A673 (cell line): ENCODE measurements around the gene MGAT4A. TPM values are rescaled to one million over a fixed set of nuclear protein-coding genes. Genes with fewer than 3 reads are reported as not detected.

Experiments
- BruUV-seq: library from RNA; stranded (reverse); fragments of 400-500 nt; replicated peaks from 2 replicates; lab custom pipeline; 2021; lab: Mats Ljungman, UMichigan
- CTCF ChIA-PET: fragments of 300-600 bp; sonication (Branson Sonifier 250); formaldehyde crosslinking; loops from one replicate; lab custom pipeline; 2022; ENCODE audit warnings: antibody characterized with exemption; lab: Charles Lee
- POLR2A ChIA-PET: fragments of 300-600 bp; sonication (Branson Sonifier 250); formaldehyde crosslinking; loops from one replicate; lab custom pipeline; 2022; ENCODE audit warnings: antibody characterized with exemption; ENCODE audit not compliant: low non-redundant PET; lab: Charles Lee
- DNase-seq: peaks from one replicate; pipeline ENCODE4 v3.0.0-alpha.2; 2015; ENCODE audit warnings: low spot score
- H3K27ac ChIP-seq: fragments of 200-600 bp; sonication (generic); 2 replicates; pipeline ENCODE4 v1.5.1; 2016; ENCODE audit warnings: mixed run types, low read depth, mild to moderate bottlenecking, mixed read lengths, antibody characterized with exemption, low read length; ENCODE audit not compliant: poor library complexity, severe bottlenecking
- H3K27me3 ChIP-seq: fragments of 200-600 bp; sonication (generic); replicated peaks from 2 replicates; pipeline ENCODE4 v1.6.1; 2017; ENCODE audit warnings: mixed run types, low read depth, mild to moderate bottlenecking, mixed read lengths, antibody characterized with exemption, low read length; ENCODE audit not compliant: insufficient read depth, poor library complexity
- H3K36me3 ChIP-seq: fragments of 200-600 bp; sonication (generic); 2 replicates; pipeline ENCODE4 v1.6.1; 2016; ENCODE audit warnings: mixed run types, mild to moderate bottlenecking, mixed read lengths, antibody characterized with exemption, low read length; ENCODE audit not compliant: insufficient read depth, poor library complexity, severe bottlenecking
- H3K4me1 ChIP-seq: fragments of 200-600 bp; sonication (generic); 2 replicates; pipeline ENCODE4 v1.6.1; 2017; ENCODE audit warnings: mixed run types, mild to moderate bottlenecking, mixed read lengths, antibody characterized with exemption, low read length; ENCODE audit not compliant: insufficient read depth, poor library complexity, severe bottlenecking
- H3K4me3 ChIP-seq: fragments of 200-600 bp; sonication (generic); 2 replicates; pipeline ENCODE4 v1.5.1; 2016; ENCODE audit warnings: low read depth, mixed run types, mild to moderate bottlenecking, mixed read lengths, low read length; ENCODE audit not compliant: poor library complexity, severe bottlenecking
- H3K9me3 ChIP-seq: fragments of 200-600 bp; sonication (generic); 2 replicates; pipeline ENCODE4 v1.6.1; 2016; ENCODE audit warnings: mixed run types, low read depth, mild to moderate bottlenecking, mixed read lengths, antibody characterized with exemption, low read length; ENCODE audit not compliant: poor library complexity, severe bottlenecking
- EZH2 ChIP-seq: fragments of 200-600 bp; sonication (generic); IDR thresholded peaks from 2 replicates; pipeline ENCODE4 v1.6.1; 2017; ENCODE audit warnings: borderline replicate concordance, low read depth, mild to moderate bottlenecking, mixed read lengths, antibody characterized with exemption, low read length; ENCODE audit not compliant: poor library complexity, severe bottlenecking
- intact Hi-C: fragments of 100-400 bp; cut with micrococcal nuclease; formaldehyde crosslinking; loops from one replicate; pipeline ENCODE4 v1.10.0; 2022; ENCODE audit not compliant: unreplicated experiment
- total RNA-seq: library from RNA; stranded (reverse); gene quantifications from 2 replicates; pipeline ENCODE4 v1.2.3, GENCODE V29; 2021
- TF ChIP-seq, protein P1 (sequence below): fragments of 300-800, 200-600 bp; sonication (generic); conservative IDR thresholded peaks from 2 replicates; pipeline ENCODE4 v1.5.1; 2017; ENCODE audit warnings: low read depth, mild to moderate bottlenecking, antibody characterized with exemption, low read length, moderate library complexity, mixed read lengths

Gene MGAT4A
- total RNA-seq, 1 experiment from 2014 or later: 0.09 TPM

DNA sequence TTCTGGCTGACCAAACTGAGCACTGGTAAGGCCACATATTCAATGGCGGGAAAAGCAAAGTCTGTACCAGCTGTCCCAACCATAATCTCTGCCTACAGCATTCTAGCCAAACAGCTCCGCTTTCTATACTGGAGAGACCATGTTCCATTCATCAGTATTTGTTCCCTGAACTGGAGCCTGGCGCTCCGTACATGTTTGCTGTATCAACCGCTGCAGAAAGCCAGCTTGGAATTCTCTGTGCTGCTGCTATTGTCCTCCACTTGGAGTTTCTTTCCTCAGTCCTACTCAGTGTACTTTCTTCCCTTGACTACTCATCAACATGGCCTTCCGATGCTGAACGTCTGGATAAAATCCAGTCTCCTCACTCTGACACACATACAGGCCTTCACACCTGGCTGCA, 124.5 kb downstream of the MGAT4A start:
- TF ChIP-seq, protein P1, sequence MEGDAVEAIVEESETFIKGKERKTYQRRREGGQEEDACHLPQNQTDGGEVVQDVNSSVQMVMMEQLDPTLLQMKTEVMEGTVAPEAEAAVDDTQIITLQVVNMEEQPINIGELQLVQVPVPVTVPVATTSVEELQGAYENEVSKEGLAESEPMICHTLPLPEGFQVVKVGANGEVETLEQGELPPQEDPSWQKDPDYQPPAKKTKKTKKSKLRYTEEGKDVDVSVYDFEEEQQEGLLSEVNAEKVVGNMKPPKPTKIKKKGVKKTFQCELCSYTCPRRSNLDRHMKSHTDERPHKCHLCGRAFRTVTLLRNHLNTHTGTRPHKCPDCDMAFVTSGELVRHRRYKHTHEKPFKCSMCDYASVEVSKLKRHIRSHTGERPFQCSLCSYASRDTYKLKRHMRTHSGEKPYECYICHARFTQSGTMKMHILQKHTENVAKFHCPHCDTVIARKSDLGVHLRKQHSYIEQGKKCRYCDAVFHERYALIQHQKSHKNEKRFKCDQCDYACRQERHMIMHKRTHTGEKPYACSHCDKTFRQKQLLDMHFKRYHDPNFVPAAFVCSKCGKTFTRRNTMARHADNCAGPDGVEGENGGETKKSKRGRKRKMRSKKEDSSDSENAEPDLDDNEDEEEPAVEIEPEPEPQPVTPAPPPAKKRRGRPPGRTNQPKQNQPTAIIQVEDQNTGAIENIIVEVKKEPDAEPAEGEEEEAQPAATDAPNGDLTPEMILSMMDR: no peak
- TF ChIP-seq EZH2: no peak
- DNase-seq: no peak
- intact Hi-C loops: no loop called here
- POLR2A ChIA-PET: no interaction called here
- no peak overlapping the region for H3K27ac ChIP-seq
- no TSS peak for BruUV-seq
- H3K4me1 ChIP-seq: peaks cover 23% of the 10 kb centered on the region
- H3K9me3 ChIP-seq: no peaks in the 10 kb centered on the region
- no peaks in the 10 kb centered on the region for H3K27me3 ChIP-seq
- CTCF ChIA-PET: no interaction called here
- no peak overlapping the region for H3K4me3 ChIP-seq
- peaks cover 35% of the 10 kb centered on the region for H3K36me3 ChIP-seq

DNA sequence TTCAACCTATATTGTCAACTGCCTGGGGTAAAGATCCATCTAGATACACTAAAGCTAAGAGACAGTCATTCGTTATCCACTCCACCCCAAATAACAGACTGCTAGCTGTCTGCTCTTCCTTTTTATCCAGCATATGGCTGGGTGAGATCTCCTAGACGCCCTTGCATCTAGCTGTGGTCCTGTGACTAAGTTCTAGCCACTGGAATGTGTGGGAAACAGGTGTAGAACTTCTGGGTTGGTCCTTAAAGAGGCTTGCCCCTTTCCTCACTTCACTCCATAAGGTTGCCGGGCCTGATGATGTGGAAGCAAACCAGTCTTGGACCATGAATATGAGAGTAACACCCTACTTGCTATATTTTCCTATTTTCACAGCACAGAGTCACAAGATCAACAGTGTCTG, 125.9 kb downstream of the MGAT4A start:
- Histone ChIP-seq H3K4me1 (peaks cover 17% of the 10 kb centered on the region), H3K9me3 (no peaks in the 10 kb centered on the region), H3K27ac (no peak overlapping the region), H3K4me3 (no peak overlapping the region), H3K36me3 (peaks cover 33% of the 10 kb centered on the region), H3K27me3 (no peaks in the 10 kb centered on the region)
- ChIA-PET POLR2A (no interaction called here), CTCF (no interaction called here)
- DNase-seq: no peak
- intact Hi-C loops: no loop called here
- no TSS peak for BruUV-seq
- TF ChIP-seq, protein P1: no peak
- TF ChIP-seq EZH2: no peak

DNA sequence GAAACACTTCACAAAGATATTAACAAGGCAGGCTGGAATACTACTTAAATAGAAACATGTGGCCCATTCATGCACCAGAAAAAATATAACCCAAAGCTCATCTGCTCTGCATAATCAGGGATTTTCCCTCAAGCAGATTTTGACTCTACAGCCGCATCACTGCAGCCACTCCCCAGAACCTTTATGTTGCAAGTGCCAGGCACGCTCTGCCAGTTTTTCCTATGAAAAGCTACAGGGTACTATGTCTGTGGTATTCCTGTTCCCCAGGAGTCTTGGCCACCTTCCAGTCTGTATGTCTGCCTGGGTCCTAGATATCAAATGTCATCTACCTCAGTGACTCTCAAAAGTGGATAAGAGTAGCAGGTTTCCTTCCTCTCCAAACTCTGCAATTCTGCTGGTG, 126.4 kb downstream of the MGAT4A start:
- DNase-seq: peak; percentile 5
- intact Hi-C loops: no loop called here
- peaks cover 36% of the 10 kb centered on the region for H3K36me3 ChIP-seq

More for the DNA sequence above, 126.4 kb downstream of the MGAT4A start:
- H3K27me3 ChIP-seq: no peaks in the 10 kb centered on the region
- H3K27ac ChIP-seq: no peak overlapping the region
- peaks cover 12% of the 10 kb centered on the region for H3K4me1 ChIP-seq
- no TSS peak for BruUV-seq
- TF ChIP-seq, protein P1: no peak
- no peak for TF ChIP-seq EZH2
- ChIA-PET CTCF (no interaction called here), POLR2A (no interaction called here)
- no peak overlapping the region for H3K4me3 ChIP-seq
- no peaks in the 10 kb centered on the region for H3K9me3 ChIP-seq
